GM21528 (cell line): ENCODE results near the gene NKX6-1.

Experiments
- ATAC-seq: cut with Tn5 transposase; IDR thresholded peaks from one replicate; pipeline ENCODE4 v1.9.1; 2021; ENCODE audit warnings: mild to moderate bottlenecking, moderate library complexity; ENCODE audit not compliant: unreplicated experiment, low FRiP score

Gene NKX6-1

DNA sequence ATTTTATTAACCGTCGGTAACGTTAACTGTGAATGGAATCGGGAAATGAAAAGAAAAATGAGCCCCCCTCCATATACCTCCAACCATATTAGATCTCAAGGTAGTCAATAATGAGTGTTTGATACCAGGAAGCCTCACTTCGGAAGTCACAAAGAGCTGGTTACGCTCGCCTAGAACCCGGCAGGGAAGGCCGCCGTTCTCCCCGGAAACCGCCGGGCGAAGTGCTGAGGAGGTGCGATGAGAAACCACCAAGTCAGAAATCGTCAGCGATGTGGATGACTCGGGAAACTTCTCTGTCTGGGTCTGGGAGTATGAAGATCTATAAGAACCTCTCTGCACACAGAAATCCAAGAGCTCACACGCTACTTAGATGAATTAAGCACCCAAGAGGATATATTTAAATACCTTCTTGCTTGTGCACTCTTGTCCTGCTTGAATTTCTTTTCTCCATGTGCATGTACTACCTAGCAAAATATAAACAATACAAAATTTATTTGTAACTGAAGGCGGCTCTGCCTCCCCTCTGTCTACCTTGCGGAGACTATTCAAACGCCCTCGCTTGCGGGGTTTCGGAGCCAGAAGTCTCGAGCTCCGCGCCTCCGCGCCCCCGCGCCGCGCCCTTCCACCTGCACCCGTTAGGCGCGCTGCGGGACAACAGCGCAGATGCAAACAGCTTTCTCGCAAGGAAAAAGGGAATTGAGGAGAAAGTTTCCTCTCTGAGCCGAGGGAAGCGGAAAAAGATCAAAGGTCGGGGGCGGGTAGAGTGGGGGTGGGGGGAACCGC is 17.8 kb downstream of the NKX6-1 start:
- no peak for ATAC-seq

DNA sequence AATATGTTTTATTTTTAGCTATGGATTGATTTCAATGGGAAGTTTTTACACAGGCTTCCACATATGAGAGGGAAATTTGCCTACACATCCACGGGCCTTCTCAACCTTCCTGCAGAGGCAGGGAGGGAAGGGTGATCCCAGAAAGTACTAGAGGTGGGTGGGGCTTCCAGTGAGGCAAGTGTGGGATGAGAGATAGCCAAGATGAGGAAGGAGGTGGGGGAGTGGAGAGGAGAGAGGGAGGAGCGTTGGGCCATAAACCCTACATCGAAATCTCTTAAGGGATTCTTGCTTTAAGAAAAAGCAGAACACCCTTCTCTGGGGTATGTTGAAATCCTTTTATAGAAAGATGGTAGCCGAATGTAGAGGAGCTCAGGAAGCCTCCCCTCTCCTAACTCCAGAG is 19.0 kb downstream of the NKX6-1 start:
- ATAC-seq: no peak

DNA sequence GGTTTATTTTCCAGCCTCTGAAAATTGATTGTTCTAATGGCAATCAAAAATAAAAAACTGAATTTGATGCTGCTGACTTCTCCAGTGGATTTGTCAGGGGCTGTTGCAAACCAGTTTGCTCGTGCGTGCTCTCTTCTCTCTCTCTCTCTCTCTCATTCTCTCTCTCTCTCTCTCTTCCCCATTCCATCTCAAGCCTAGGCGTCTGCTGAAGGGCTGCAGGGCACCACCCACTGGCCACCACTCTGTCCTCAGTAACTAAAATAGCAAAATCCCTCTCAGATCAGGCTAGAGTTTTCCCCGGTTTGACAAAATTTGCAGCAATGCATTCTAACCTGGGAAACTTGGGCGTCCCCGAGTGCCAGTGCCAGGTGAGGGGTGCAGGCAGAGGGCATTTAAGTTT is 19.4 kb downstream of the NKX6-1 start:
- ATAC-seq: no peak

DNA sequence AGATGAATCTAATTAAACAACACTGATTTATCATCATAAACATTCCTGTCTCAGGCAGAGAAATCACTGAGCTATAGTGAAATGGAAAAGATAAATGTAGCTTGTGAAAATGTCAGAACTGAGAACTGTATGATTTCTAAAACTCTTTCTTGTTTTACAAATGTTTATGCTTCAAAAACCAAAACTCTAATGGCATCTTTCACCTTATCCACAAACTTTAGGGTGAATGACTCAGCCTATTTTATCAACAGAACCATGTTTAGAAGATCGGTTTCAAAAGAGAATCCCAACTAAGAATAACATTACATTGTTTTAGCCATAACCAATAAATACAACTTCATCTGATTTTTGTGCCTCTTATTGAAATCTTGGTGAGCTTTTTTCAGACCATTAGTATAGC is 21.4 kb downstream of the NKX6-1 start:
- ATAC-seq: no peak

DNA sequence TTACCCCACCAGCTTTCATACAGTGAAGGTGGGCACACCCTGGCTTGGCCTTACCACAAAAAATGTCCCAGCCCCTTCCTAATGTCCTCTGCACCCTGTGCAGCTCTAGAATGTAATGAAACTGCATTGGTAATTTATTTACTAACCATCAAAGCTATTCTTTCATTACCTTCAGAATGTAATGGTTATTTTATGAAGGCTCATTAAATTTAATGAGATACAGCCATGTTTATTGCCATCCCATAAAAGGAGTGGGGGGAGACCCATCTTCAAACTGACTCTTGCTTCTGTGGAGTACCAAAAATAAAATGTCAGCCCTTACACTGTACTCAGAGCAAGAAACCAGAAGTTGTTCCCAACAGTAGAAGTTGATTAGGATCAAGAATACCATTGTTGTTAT is 25.0 kb downstream of the NKX6-1 start:
- no peak for ATAC-seq

DNA sequence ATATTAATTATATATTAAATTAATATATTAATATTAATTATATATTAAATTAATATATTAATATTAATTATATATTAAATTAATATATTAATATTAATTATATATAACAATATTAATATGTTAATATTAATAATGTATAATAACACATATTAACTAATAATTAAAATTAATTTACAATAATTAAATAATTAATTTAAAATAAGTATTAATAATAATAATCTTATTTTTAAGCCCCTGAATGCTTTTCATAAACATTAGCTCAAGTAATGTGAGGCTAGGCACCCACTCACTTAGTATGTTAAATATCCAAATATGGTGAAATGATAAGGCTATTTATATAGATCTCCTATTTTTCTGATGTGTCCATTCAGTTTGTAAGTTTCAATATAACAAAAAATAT is 26.9 kb downstream of the NKX6-1 start:
- ATAC-seq: no peak

DNA sequence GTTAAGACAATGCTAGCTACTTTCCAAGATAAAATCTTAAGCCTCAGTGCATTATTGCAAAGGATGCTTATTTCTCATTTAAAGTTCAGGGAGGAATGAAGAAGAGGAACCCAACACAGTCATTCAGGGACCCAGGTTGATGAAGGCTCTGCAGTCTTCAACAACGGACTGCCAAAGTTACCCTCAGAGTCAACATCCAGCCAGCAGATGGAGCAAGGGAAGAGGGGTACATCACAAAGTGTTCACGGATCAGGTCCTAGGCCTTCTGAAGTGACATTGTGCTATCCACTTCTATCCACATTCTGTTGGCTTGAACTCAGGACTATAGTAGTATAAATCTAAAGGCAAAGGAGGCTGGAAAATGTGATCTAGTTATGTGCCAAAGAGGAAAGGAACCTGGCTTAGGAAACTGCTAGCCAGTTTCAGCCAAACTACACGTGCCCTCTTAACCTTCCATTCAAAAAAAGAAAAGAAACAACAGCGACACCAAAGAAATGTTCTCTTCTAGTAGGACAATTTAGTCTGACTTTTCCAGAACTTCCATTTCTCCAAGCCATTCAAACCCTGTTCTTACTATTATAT is 28.8 kb downstream of the NKX6-1 start:
- ATAC-seq: no peak

DNA sequence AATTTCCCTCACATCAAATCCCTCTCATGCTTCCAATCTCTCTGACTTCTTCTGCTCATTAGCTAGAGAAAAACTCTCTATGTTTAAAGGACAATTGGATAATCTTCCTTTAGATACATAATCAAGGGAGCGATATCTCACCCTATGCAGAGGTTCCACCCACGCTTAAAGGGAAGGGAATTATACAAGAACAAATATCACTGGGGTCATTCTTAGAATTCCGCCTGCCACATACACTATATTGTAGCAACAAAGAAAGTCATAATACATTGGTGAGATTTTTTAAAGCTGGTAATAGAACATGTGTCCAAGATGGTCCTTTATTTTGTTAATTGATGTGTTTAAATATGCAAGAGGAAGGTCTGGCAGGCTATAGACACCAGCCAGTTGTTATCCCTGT is 31.5 kb downstream of the NKX6-1 start:
- ATAC-seq: no peak

DNA sequence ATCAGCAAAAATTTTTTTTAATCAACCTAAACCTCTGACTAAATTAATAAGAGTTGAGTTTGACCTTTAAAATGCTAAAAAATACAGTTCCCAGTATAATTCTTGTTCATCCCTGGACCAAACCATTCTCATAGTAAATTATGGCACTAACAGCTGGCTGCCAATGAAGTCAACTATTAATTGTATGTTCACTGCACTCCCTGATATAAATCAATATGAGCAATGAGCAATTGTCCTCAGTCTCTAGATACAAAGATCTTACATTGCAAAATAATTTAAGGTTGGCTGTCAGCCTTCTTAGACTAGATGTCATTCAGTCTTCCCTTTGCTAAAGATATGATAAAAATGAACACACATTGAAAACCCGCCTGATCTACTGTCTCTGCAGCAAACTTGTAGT is 39.3 kb downstream of the NKX6-1 start:
- ATAC-seq: no peak

DNA sequence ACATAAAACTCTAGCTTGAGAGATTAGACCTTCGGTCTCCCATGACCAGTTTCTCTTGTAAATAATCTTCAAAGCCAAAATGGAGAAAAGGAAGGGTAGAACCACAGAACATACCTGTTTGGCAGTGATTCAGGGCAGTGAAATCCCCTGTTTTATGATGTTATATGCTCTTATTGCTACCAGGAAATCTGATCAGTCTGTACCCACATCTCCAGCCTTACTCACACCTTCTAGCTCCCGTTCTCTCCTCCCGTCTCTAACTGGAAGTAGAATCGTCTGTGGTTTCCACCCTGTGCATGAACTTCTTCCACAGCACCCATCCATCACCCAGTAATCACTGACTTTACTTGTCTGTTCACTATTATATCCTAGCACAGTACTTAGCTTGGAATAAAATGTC is 42.9 kb downstream of the NKX6-1 start:
- no peak for ATAC-seq

DNA sequence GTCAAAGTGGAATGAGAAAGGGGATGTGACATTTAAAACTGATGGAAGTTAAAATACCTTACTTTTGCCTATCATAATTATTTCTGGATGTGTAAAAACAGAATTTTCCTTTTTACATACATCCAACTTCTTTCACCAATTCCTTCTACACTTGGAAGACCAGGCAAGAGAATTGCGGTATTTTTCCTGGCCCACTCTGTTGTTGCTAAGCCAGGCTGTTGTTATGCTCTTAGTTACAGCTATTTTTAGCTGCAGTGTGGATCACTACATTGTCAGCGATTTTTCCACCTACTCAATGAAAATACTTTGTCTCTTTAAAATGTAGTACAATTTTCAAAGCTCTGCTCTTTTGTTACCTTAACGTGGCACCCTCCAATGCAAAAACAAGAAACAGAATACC is 43.4 kb downstream of the NKX6-1 start:
- ATAC-seq: no peak

DNA sequence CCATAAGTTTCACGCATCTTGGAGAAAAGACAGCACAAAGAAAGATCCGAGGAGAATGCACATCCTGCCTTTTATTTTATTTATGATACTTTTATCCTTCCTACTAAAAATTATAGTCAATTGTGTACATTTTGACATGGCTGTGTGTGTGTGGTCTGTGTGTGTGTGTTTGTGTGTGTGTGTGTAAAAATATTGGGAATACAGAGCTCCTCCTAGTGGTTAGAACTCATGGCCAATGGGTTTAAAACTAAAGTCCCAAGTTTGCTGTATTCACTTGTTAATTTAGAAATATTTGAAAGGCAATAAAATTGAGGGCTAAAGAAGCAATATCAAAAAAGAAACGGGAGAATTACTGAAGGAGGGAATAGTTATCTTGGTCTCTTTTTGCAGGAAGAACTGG is 47.5 kb downstream of the NKX6-1 start:
- ATAC-seq: no peak

DNA sequence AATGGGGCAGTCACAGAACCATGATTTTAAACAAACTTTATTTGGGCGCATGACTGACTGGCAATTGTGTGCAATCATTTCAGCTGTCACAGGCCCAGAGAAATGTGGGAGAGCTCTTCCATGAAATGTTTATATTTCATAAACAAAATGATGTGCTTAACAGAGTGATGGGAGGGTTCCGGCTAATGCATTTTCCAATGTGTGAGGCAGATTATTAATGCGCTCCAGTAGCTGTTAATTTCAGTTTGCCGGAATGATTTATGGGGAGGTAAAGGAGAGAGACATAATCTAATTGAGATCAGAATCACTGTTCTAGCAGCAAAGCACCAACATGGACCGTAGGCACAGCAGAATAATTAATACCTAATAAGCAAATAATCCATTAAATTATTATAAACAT is 55.6 kb downstream of the NKX6-1 start:
- no peak for ATAC-seq

DNA sequence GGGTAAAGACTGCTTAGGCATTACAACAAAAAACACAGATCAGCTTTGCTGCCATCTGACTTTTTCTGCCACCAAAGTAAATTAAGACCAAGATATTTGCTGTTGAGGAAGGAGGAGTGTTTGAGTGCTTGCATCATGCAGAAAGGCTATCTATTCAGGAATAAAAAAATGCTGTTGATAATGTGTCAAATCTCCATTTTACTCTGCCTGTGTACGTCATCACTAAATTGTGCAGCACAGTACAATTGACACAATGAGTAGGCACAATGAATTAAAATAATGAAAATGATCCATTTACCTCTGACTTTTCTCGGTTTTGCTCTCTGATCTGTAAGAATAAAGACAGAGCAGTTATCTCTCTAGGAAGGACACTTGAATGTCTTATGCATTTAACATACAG is 56.3 kb downstream of the NKX6-1 start:
- no peak for ATAC-seq
